Brain microvascular endothelial cell (primary cell): ENCODE data around the gene ELK4.

ENCODE experiments used
- DNase-seq: peaks from one replicate; pipeline ENCODE4 v3.0.0-alpha.2; 2020
- H3K27ac ChIP-seq: fragments of 250-450 bp; sonication (Bioruptor Pico); 2 replicates; pipeline ENCODE4 v1.5.1; 2020; ENCODE audit warnings: mild to moderate bottlenecking, moderate library complexity
- H3K27me3 ChIP-seq: fragments of 250-450 bp; sonication (Bioruptor Pico); replicated peaks from 2 replicates; pipeline ENCODE4 v1.5.1; 2020; ENCODE audit warnings: mild to moderate bottlenecking
- H3K36me3 ChIP-seq: fragments of 250-450 bp; sonication (Bioruptor Pico); replicated peaks from 2 replicates; pipeline ENCODE4 v1.5.1; 2020; ENCODE audit warnings: mild to moderate bottlenecking
- H3K4me3 ChIP-seq: 2 replicates; pipeline ENCODE4 v1.5.1; 2011; ENCODE audit warnings: low read depth, mild to moderate bottlenecking, control low read depth, low read length, moderate library complexity
- in situ Hi-C: cut with HindIII; loops from 2 replicates; pipeline ENCODE4 v1.10.0; 2017; ENCODE audit warnings: low sequenced_read_pairs, low pct_ligation_motif_present
- TF ChIP-seq, protein P1 (sequence below): IDR thresholded peaks from 2 replicates; pipeline ENCODE4 v1.5.1; 2011; ENCODE audit warnings: low read depth, mild to moderate bottlenecking, moderate library complexity, low read length, control low read depth, inconsistent platforms; ENCODE audit errors: missing control alignments

Gene ELK4

DNA sequence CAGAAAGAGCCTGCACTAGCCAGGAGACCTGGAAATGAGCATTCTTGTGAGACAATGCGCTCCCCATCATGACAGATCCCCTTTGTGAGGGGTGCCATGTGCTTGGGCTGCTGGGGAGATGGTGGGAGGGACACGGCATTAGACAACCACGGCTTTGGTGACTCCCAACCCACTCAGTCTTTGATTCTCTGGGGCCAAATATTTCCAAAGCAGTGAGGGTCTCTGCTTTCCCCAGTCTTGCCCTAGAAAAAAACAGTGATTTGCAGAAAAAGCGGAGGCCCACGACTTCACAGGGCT, 38.3 kb upstream of the ELK4 start:
- no peaks in the 10 kb centered on the region for H3K27me3 ChIP-seq
- in situ Hi-C loops = no loop called here
- no peak overlapping the region for H3K27ac ChIP-seq
- no peak overlapping the region for H3K4me3 ChIP-seq
- DNase-seq = no peak
- TF ChIP-seq, protein P1, sequence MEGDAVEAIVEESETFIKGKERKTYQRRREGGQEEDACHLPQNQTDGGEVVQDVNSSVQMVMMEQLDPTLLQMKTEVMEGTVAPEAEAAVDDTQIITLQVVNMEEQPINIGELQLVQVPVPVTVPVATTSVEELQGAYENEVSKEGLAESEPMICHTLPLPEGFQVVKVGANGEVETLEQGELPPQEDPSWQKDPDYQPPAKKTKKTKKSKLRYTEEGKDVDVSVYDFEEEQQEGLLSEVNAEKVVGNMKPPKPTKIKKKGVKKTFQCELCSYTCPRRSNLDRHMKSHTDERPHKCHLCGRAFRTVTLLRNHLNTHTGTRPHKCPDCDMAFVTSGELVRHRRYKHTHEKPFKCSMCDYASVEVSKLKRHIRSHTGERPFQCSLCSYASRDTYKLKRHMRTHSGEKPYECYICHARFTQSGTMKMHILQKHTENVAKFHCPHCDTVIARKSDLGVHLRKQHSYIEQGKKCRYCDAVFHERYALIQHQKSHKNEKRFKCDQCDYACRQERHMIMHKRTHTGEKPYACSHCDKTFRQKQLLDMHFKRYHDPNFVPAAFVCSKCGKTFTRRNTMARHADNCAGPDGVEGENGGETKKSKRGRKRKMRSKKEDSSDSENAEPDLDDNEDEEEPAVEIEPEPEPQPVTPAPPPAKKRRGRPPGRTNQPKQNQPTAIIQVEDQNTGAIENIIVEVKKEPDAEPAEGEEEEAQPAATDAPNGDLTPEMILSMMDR = no peak
- no peaks in the 10 kb centered on the region for H3K36me3 ChIP-seq

DNA sequence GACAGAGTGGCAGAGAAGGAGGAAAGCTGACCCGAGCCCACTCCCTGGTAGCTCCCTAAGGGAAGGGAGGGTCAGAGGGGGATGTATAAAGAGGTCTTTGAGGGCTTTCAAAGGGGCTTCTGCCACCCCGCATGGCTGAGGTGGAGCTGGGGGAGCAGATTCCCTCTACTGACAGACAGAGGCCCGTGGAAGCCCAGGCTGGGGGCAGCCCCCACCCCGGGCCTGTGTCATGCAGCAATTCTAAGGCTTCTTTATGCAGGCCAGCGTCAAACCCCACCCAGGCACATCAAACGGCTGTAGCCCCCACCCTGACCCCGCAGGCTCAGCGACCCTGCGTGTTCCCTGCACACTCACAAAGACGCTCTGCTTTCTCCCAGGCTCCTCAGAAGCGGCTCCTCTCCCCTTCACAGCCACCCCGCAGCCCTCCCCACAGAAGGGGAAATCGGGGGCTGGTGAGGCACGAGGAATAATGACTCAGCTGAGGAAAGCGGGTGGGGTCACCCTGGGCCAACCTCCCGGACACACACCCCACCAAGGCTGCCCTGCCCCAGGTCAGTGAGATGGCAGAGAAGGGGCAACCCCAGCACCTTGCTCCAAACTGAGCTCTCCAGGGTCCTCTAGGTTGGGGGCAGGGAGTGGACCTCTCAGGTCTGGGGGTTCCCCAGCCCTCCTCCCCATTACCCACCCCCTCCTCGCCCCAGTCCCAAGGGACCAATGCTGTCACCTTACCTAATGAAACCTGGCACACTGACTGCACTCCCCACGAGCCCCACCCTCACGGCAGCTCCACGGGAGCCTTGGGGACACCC, 37.7 kb upstream of the ELK4 start:
- TF ChIP-seq, protein P1 = no peak
- Histone ChIP-seq H3K27me3 (no peaks in the 10 kb centered on the region), H3K36me3 (no peaks in the 10 kb centered on the region), H3K27ac (no peak overlapping the region), H3K4me3 (no peak overlapping the region)
- in situ Hi-C loops = loop anchor here (10.0 kb wide), 1 partner anchor 45 kb away; no protein-coding TSS in a partner anchor
- DNase-seq = no peak

DNA sequence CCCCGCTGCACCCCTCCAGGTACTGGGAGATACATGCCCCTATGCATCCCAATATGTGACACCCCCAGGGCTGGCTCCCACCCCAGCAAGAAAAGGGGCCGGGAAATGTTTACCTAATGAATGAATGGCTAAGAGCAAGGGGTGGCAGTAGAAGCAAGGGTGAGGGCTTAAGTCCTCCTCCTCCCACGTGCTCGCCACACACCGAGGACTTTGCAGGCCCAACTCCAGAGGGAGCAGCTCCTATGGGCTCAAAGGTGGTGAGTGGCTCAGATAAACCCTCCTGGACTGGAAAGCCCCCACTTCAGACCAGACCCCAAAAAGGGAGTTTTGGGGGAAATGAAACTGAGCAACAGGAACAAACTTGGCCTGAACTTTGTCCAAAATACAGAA, 37.1 kb upstream of the ELK4 start:
- no peak for DNase-seq
- TF ChIP-seq, protein P1 = peak; percentile 22
- in situ Hi-C loops = loop anchor here (10.0 kb wide), 1 partner anchor 46 kb away; no protein-coding TSS in a partner anchor
- no peak overlapping the region for H3K4me3 ChIP-seq
- H3K27me3 ChIP-seq = no peaks in the 10 kb centered on the region
- no peaks in the 10 kb centered on the region for H3K36me3 ChIP-seq
- no peak overlapping the region for H3K27ac ChIP-seq

DNA sequence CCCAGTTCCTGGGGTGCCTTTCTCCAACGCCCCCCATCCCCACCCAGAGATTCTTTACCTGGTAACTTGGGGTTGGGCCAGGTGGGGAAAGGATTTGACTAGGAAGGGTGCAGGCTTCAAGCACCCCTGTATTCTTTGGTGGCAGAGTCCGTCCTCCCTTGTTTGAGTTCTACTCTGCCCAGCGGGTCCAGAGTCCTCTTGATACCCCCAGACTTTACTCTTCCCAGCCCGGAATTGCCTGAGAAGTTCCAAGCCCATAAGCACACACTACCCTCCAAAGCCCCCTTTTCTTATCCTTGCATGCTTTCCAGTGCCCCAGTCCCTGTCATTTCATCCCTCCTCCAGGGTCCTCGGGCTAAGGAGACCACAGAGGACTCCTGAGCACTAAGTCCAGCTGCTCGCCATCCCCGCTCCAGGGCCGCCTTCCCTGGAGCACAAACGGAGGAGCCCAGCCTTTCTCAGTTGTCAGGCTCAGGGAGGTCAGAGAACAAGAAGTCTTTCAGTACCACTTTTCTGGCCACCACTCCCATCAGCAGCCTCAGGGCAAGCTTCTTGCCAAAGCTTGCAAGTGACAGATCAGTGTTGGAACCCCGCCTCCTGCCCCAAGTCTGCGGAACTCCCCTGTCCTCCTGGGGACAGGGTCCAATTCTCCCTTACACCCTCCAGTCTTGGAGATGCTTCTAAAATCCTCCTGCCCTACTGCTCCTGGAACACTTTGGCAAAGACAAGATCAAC, 36.3 kb upstream of the ELK4 start:
- DNase-seq = no peak
- no peaks in the 10 kb centered on the region for H3K27me3 ChIP-seq
- TF ChIP-seq, protein P1 = no peak
- no peak overlapping the region for H3K27ac ChIP-seq
- no peak overlapping the region for H3K4me3 ChIP-seq
- in situ Hi-C loops = loop anchor here (10.0 kb wide), 1 partner anchor 47 kb away; no protein-coding TSS in a partner anchor
- no peaks in the 10 kb centered on the region for H3K36me3 ChIP-seq

DNA sequence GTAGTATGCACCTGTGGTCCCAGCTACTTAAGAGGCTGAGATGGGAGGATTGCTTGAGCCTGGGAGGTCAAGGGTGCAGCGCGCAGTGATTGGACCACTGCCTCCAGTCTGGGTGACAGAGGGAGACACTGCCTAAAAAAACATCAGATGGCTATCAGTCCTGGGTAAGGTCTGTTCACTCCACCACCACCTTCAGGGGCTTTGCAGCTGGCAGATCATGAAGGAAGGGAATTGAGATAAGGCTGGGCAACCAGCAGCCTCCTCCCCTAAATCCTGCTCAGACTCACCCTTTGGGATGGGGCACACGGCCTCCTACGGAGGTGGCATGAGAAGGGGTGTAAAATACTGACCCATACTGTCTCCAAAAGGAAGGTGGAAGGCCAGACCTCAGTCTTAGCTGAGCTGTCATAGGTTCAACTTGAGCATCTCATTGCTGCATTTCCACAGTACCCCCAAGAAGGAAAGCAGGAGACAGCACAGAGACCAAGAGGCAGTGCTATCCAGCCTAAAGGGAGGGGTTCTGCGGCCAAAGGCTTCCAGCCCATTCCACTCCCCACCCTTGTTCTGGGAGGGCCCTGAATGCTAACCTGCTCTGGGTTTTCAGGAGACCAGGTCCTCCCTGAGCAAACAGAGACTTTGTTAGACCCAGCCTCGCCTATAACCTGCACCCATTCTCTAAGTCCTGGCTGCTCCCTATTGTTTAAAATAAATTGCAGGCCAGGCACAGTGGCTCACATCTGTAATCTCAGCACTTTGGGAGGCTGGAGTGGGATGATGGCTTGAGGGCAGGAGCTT, 34.8 kb upstream of the ELK4 start:
- DNase-seq = no peak
- Histone ChIP-seq H3K27ac (no peak overlapping the region), H3K27me3 (no peaks in the 10 kb centered on the region), H3K36me3 (no peaks in the 10 kb centered on the region), H3K4me3 (no peak overlapping the region)
- TF ChIP-seq, protein P1 = no peak
- in situ Hi-C loops = loop anchor here (10.0 kb wide), 1 partner anchor 48 kb away; no protein-coding TSS in a partner anchor
